Chondrocyte (in vitro differentiated cells): ENCODE data around the gene SPDYE8. TPM values are rescaled to one million over a fixed set of nuclear protein-coding genes. Genes with fewer than 3 reads are reported as not detected.
"Not testable (repeated sequence)": the region's sequence is repeated elsewhere in the genome, so short reads cannot be mapped to it uniquely, and the experiment has no call there.

Experiments
- DNase-seq: peaks from one replicate; pipeline ENCODE4 v3.0.0; 2021; ENCODE audit warnings: mixed read lengths, low spot score
- H3K27ac Mint-ChIP-seq: one replicate; pipeline ENCODE4 v1.8.0; 2021; ENCODE audit warnings: mild to moderate bottlenecking, moderate library complexity, mixed read lengths; ENCODE audit not compliant: unreplicated experiment
- H3K27me3 Mint-ChIP-seq: 2 replicates; pipeline ENCODE4 v1.8.0; 2021; ENCODE audit warnings: low read depth, mixed read lengths
- H3K36me3 Mint-ChIP-seq: 2 replicates; pipeline ENCODE4 v1.8.0; 2021; ENCODE audit warnings: low read depth, mixed read lengths
- H3K4me1 Mint-ChIP-seq: 2 replicates; pipeline ENCODE4 v1.8.0; 2021; ENCODE audit warnings: low read depth, mild to moderate bottlenecking, mixed read lengths
- H3K4me3 Mint-ChIP-seq: one replicate; pipeline ENCODE4 v1.8.0; 2021; ENCODE audit warnings: mild to moderate bottlenecking, moderate library complexity, mixed read lengths; ENCODE audit not compliant: unreplicated experiment
- H3K9me3 Mint-ChIP-seq: 2 replicates; pipeline ENCODE4 v1.8.0; 2021; ENCODE audit warnings: low read depth, mixed read lengths
- long read RNA-seq: library from polyadenylated mRNA; stranded (forward); transcript quantifications from one replicate; pipeline ENCODE4 v2.0.0, GENCODE V29; 2021
- total RNA-seq: library from RNA; stranded (reverse); gene quantifications from 3 replicates; pipeline ENCODE4 v1.2.1, GENCODE V29; 2021

The SPDYE8 gene, protein sequence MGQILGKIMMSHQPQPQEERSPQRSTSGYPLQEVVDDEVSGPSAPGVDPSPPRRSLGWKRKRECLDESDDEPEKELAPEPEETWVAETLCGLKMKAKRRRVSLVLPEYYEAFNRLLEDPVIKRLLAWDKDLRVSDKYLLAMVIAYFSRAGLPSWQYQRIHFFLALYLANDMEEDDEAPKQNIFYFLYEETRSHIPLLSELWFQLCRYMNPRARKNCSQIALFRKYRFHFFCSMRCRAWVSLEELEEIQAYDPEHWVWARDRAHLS
- not detected in 3 replicates for total RNA-seq
- long read RNA-seq, result 0 reads

- H3K36me3 Mint-ChIP-seq, H3K9me3 Mint-ChIP-seq, H3K27ac Mint-ChIP-seq, H3K4me3 Mint-ChIP-seq, H3K27me3 Mint-ChIP-seq, DNase-seq, H3K4me1 Mint-ChIP-seq: not testable (repeated sequence)
Measured at GRCh38 chr7:73029666-73030065, at the start of gene SPDYE8. SPDYE8 (minus strand) TSS chr7:73029766; CDS start chr7:73027966, 1,800 bp downstream.

GRCh38 chr7:73057811-73058210, 28.2 kb upstream of the SPDYE8 start, which contains the start of gene SPDYE11:
SPDYE11 (minus strand) TSS chr7:73057911; CDS start chr7:73056111, 1,800 bp downstream.
- H3K27ac Mint-ChIP-seq, H3K4me1 Mint-ChIP-seq, H3K27me3 Mint-ChIP-seq, H3K9me3 Mint-ChIP-seq, H3K4me3 Mint-ChIP-seq, DNase-seq, H3K36me3 Mint-ChIP-seq: not testable (repeated sequence)

- H3K4me1 Mint-ChIP-seq, DNase-seq, H3K27ac Mint-ChIP-seq, H3K9me3 Mint-ChIP-seq, H3K27me3 Mint-ChIP-seq, H3K36me3 Mint-ChIP-seq: not testable (repeated sequence)
- peak overlapping the region; percentile 38 for H3K4me3 Mint-ChIP-seq
Measured at GRCh38 chr7:73006491-73006890, 23.1 kb downstream of the SPDYE8 start.

DNA sequence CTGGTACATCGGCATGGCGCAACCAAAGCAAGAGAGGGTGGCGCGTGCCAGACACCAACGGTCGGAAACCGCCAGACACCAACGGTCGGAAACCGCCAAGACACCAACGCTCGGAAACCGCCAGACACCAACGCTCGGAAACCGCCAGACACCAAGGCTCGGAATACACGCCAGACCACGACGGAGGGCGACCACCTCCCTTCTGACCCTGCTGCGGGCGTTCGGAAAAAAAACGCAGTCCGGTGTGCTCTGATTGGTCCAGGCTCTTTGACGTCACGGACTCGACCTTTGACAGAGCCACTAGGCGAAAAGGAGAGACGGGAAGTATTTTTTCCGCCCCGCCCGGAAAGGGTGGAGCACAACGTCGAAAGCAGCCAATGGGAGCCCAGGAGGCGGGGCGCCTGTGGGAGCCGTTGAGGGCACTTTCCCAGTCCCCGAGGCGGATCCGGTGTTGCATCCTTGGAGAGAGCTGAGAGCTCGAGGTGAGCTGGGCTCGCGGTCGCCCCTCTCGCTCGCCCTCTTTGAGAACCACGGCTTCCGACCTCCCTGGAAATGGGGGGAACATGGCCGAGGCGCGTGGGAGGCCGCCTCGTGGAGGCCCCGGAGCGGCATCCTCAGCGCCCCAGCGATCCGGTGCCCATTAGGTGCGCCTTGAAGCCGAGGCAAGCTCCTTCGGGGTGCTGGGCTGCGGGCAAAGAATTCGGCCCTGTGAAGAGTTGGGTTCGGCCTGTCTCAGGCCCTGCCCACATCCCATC, 23.7 kb downstream of the SPDYE8 start:
- peak; percentile 89 for DNase-seq
- H3K36me3 Mint-ChIP-seq, H3K27me3 Mint-ChIP-seq, H3K9me3 Mint-ChIP-seq, H3K4me1 Mint-ChIP-seq: not testable (repeated sequence)
- Mint-ChIP-seq H3K4me3 (peak overlapping the region; percentile 92), H3K27ac (peak overlapping the region; percentile 100)

DNA sequence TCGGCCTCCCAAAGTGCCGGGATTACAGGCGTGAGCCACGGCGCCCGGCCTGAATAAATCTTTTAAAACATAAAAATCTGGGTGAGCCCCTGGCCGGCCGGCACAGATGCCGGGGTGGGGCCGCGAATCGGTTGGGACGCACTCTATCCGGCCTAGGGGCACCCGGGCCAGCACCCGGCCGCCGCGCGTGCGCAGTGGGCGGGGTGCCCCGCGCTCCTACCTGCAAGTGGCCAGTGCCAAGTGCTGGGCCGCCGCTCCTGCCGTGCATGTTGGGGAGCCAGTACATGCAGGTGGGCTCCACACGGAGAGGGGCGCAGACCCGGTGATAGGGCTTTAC, 24.2 kb downstream of the SPDYE8 start:
- Mint-ChIP-seq H3K27ac (peak overlapping the region; percentile 100), H3K4me3 (peak overlapping the region; percentile 92)
- H3K9me3 Mint-ChIP-seq, H3K4me1 Mint-ChIP-seq, H3K27me3 Mint-ChIP-seq, H3K36me3 Mint-ChIP-seq: not testable (repeated sequence)
- DNase-seq, result peak; percentile 90

GRCh38 chr7:72997887-72998468, 31.6 kb downstream of the SPDYE8 start:
- H3K27ac Mint-ChIP-seq, H3K4me1 Mint-ChIP-seq, H3K4me3 Mint-ChIP-seq, H3K36me3 Mint-ChIP-seq, H3K27me3 Mint-ChIP-seq, DNase-seq, H3K9me3 Mint-ChIP-seq: not testable (repeated sequence)

GRCh38 chr7:72997447-72997846, 32.1 kb downstream of the SPDYE8 start:
- DNase-seq, H3K4me3 Mint-ChIP-seq, H3K9me3 Mint-ChIP-seq, H3K36me3 Mint-ChIP-seq, H3K4me1 Mint-ChIP-seq, H3K27ac Mint-ChIP-seq, H3K27me3 Mint-ChIP-seq: not testable (repeated sequence)

DNA sequence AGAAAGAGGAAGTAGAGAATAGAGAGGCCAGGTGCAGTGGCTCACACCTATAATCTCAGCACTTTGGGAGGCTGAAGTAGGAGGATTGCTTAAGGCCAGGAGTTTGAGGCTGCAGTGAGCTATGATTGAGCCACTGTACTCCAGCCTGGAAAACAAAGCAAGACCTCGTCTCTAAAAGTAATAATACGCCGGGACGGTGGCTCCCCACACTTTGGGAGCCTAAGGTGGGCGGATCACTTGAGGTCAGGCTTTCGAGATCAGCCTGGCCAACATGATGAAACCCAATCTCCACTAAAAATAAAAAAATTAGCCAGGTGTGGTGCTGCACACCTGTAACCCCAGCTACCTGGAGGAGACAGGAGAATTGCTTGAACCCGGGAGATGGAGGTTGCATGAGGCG, 34.1 kb downstream of the SPDYE8 start:
- not testable (repeated sequence) for H3K4me1 Mint-ChIP-seq, H3K36me3 Mint-ChIP-seq, DNase-seq, H3K27ac Mint-ChIP-seq, H3K27me3 Mint-ChIP-seq, H3K9me3 Mint-ChIP-seq, H3K4me3 Mint-ChIP-seq

- not testable (repeated sequence) for H3K4me1 Mint-ChIP-seq, H3K9me3 Mint-ChIP-seq, H3K27me3 Mint-ChIP-seq, H3K27ac Mint-ChIP-seq, H3K4me3 Mint-ChIP-seq, H3K36me3 Mint-ChIP-seq
- peak; percentile 51 for DNase-seq
Measured at GRCh38 chr7:72990146-72990913, 39.2 kb downstream of the SPDYE8 start.

GRCh38 chr7:72982084-72982483, 47.5 kb downstream of the SPDYE8 start:
- not testable (repeated sequence) for H3K4me1 Mint-ChIP-seq, H3K4me3 Mint-ChIP-seq, H3K36me3 Mint-ChIP-seq, H3K9me3 Mint-ChIP-seq, H3K27me3 Mint-ChIP-seq, H3K27ac Mint-ChIP-seq, DNase-seq

DNA sequence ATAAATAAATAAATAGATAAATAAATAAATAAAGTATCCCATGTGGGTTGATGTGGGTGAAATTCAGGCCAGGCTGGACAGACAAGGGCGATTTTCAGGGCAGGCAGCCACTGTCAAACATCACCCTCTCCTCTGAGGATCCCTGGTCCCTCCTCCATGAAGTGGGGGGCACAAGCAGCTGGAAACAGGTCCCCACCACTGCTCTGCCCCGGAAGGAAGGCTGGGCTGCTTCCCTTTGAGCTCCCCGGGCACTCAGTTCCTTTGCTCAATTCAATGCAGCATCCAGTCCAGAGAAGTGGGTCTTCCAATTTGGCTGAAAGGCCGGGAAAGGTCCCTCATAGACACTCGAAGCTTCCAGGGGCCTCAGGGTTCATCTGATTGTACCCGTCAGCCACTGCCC, 49.2 kb downstream of the SPDYE8 start:
- H3K4me1 Mint-ChIP-seq, result not testable (repeated sequence)

GRCh38 chr7:72976434-72976833, 53.1 kb downstream of the SPDYE8 start:
- not testable (repeated sequence) for H3K27me3 Mint-ChIP-seq, H3K4me1 Mint-ChIP-seq, H3K36me3 Mint-ChIP-seq, H3K27ac Mint-ChIP-seq, DNase-seq, H3K4me3 Mint-ChIP-seq, H3K9me3 Mint-ChIP-seq

More for the DNA sequence above, 49.2 kb downstream of the SPDYE8 start:
- not testable (repeated sequence) for H3K9me3 Mint-ChIP-seq, H3K27me3 Mint-ChIP-seq, H3K4me3 Mint-ChIP-seq, H3K36me3 Mint-ChIP-seq, H3K27ac Mint-ChIP-seq
- DNase-seq, result peak; percentile 44
